H1 (cell line): ENCODE measurements around the gene PNLDC1. TPM values are rescaled to one million over a fixed set of nuclear protein-coding genes. Genes with fewer than 3 reads are reported as not detected.

Experiments used
- ASH2L ChIP-seq: fragments of 200-600, 300-600 bp; sonication (generic); IDR thresholded peaks from one replicate; pipeline ENCODE4 v1.7.1; 2017; ENCODE audit warnings: low read length
- CHD2 ChIP-seq: IDR thresholded peaks from 2 replicates; pipeline ENCODE4 v1.6.1; 2012; ENCODE audit warnings: low read length, improper control_type of control experiment
- EGR1 ChIP-seq: IDR thresholded peaks from 2 replicates; pipeline ENCODE4 v1.6.1; 2011; ENCODE audit warnings: low read depth, low read length, borderline replicate concordance
- GABPA ChIP-seq: IDR thresholded peaks from 2 replicates; pipeline ENCODE4 v1.6.1; 2011; ENCODE audit warnings: mild to moderate bottlenecking, low read length, moderate library complexity, borderline replicate concordance; ENCODE audit not compliant: insufficient read depth
- TAF1 ChIP-seq: IDR thresholded peaks from 2 replicates; pipeline ENCODE4 v1.6.1; 2011; ENCODE audit warnings: mild to moderate bottlenecking, low read depth, low read length
- polyA plus RNA-seq, 7 experiments: library from polyadenylated mRNA; depleted of rRNA in 3 of 7; stranded (reverse) in 5 of 7; unstranded in 2 of 7; fragments of >200 nt in 5 of 7; fragments of 200-250 nt in 2 of 7; gene quantifications; 1 replicate in 5 of 7; 2 replicates in 1 of 7; 4 replicates in 1 of 7; pipeline versions ENCODE4 v1.2.1 to v1.2.3, GENCODE V29; 2011 to 2013; ENCODE audit warnings: missing spikeins in 2 of 7, mixed read lengths in 2 of 7
- small RNA-seq: library from polyadenylated mRNA; stranded (forward); fragments of <200 nt; extraction: miRNeasy Mini kit (QIAGEN cat#:217004); gene quantifications from one replicate; pipeline ENCODE3, GENCODE V24; 2013; ENCODE audit not compliant: insufficient read depth
- total RNA-seq: library from RNA; stranded (reverse); fragmentation: NEBNext Ultra II Directional; extraction: Animal tissue kit (Norgen Biotek cat#: 25700); gene quantifications from 2 replicates; pipeline ENCODE4 v1.2.1, GENCODE V29; 2021

The PNLDC1 gene
- total and polyA plus RNA-seq, 2 of the 8 experiments (the other 6 are each of a cell fraction or from before 2014, with no cell fraction given), result 0.15 to 0.34 TPM

DNA sequence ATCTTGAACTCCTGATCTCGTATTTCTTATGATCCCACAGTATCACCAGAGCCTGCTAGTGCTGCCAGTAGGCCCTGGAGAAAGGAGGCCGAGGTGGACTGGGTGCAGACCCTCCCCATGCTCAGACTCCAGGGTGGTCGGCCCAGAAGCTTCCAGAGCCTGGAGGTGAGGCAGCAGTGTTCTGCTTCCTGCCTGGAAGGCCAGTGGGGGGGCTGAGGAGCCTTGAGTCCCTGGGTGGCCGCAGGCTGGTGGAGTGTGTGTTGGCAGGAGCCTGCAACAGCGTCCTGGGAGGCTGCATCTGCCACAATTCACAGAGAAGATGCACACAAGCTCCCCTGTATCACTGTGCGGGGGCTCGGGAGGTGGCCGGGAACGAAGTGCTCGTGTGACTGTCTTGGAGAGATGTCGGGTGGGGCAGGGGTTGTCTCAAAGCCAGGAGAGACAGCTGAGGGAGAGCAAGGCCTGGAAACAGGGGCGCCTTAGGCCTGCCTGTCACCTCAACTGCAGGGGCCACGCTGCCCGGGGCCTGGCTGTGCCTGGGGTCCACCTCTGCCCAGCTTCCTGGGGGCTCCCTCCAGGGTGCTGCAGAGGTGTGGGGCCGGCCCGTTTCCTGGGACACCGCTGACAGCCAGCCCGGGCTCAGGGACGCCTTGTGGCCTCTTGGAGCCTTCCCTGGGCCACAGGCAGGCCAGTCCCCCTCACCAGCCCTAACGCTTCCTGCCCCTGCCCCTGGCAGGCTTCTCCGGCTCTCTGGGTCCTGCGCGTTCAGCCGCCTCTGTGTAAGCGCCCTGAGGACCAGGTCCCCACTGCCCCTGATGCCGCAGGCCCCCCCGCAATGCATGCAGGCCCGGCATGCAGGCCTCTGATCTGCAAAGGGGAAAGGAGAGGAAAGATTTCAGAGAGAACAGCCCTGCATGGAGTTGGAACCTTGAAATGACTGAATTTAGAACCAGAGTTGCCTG is 66.5 kb downstream of the PNLDC1 start (continued):
- TF ChIP-seq CHD2 (no peak), ASH2L (no peak), GABPA (no peak), TAF1 (no peak), EGR1 (no peak)

Small RNA genes within 50 kb of the gene (small RNA-seq; reads per million reads assigned to genes)
- gene SNORA20 (4.1 reads per million, percentile 53 among the genes with 10 or more reads in this experiment), gene SNORA29 (not detected)

Other genes starting within 250 kb of the PNLDC1 start
- gene SOD2, start 107.0 kb upstream of the PNLDC1 start, total RNA-seq, result 88.7 and 96.9 TPM in 2 replicates
- 30.6 and 31.1 TPM in 2 replicates for gene SOD2, start 107.0 kb upstream of the PNLDC1 start, polyA plus RNA-seq (2011; rRNA removed)
- 112 and 120 TPM in 2 replicates for gene WTAP, start 72.8 kb upstream of the PNLDC1 start, total RNA-seq
- gene WTAP, start 72.8 kb upstream of the PNLDC1 start, polyA plus RNA-seq (2011; rRNA removed), result 18.0 and 32.6 TPM in 2 replicates
- 166 and 175 TPM in 2 replicates for gene ACAT2, start 38.2 kb upstream of the PNLDC1 start, total RNA-seq
- 40.9 and 61.6 TPM in 2 replicates for gene ACAT2, start 38.2 kb upstream of the PNLDC1 start, polyA plus RNA-seq (2011; rRNA removed)
- 331 and 348 TPM in 2 replicates for gene TCP1, start 10.7 kb upstream of the PNLDC1 start, total RNA-seq
- 117 and 138 TPM in 2 replicates for gene TCP1, start 10.7 kb upstream of the PNLDC1 start, polyA plus RNA-seq (2011; rRNA removed)
- 79.8 and 83.4 TPM in 2 replicates for gene MRPL18, start 9.8 kb upstream of the PNLDC1 start, total RNA-seq
- gene MRPL18, start 9.8 kb upstream of the PNLDC1 start, polyA plus RNA-seq (2011; rRNA removed), result 45.0 and 58.7 TPM in 2 replicates
- gene MAS1, start 90.7 kb downstream of the PNLDC1 start, total RNA-seq, result not detected in 2 replicates
- gene MAS1, start 90.7 kb downstream of the PNLDC1 start, polyA plus RNA-seq (2011; rRNA removed), result 0.02 TPM in 1 of 2 replicates, not detected in the other
- 74.1 and 80.7 TPM in 2 replicates for gene IGF2R, start 168.8 kb downstream of the PNLDC1 start, total RNA-seq
- gene IGF2R, start 168.8 kb downstream of the PNLDC1 start, polyA plus RNA-seq (2011; rRNA removed), result 20.6 and 27.3 TPM in 2 replicates